GM23338 (cell line): ENCODE results near the gene TMED7. TPM values are rescaled to one million over a fixed set of nuclear protein-coding genes. Genes with fewer than 3 reads are reported as not detected.

Experiments used
- ATAC-seq: fragments of 200-7000 bp; cut with Tn5 transposase; 3 replicates; pipeline ENCODE4 v1.9.1; 2020
- DNase-seq: peaks from one replicate; pipeline ENCODE4 v3.0.0-alpha.2; 2015; ENCODE audit warnings: low spot score
- H2AFZ ChIP-seq: fragments of 200-600 bp; sonication (generic); 2 replicates; pipeline ENCODE4 v1.8.0; 2016; ENCODE audit warnings: antibody characterized with exemption, mild to moderate bottlenecking, moderate library complexity
- H3F3A ChIP-seq: fragments of 200-600 bp; sonication (generic); replicated peaks from 2 replicates; pipeline ENCODE4 v1.8.0; 2017; ENCODE audit warnings: antibody characterized with exemption, mixed run types, low read depth
- H3K27ac ChIP-seq: fragments of 200-600 bp; sonication (generic); 2 replicates; pipeline ENCODE4 v1.6.1; 2016; ENCODE audit warnings: low read depth
- H3K27me3 ChIP-seq: fragments of 200-600 bp; sonication (generic); 2 replicates; pipeline ENCODE4 v1.8.0; 2016; ENCODE audit warnings: mild to moderate bottlenecking, mixed run types, moderate library complexity; ENCODE audit not compliant: insufficient read depth
- H3K36me3 ChIP-seq: fragments of 200-600 bp; sonication (generic); 2 replicates; pipeline ENCODE4 v1.8.0; 2016; ENCODE audit warnings: mild to moderate bottlenecking; ENCODE audit not compliant: insufficient read depth
- H3K4me1 ChIP-seq: fragments of 200-600 bp; sonication (generic); 2 replicates; pipeline ENCODE4 v1.8.0; 2016; ENCODE audit warnings: mild to moderate bottlenecking, moderate library complexity; ENCODE audit not compliant: insufficient read depth
- H3K4me2 ChIP-seq: fragments of 200-600 bp; sonication (generic); 2 replicates; pipeline ENCODE4 v1.7.1; 2017; ENCODE audit warnings: mixed run types
- H3K4me3 ChIP-seq: fragments of 200-600 bp; sonication (generic); 2 replicates; pipeline ENCODE4 v1.6.1; 2016; ENCODE audit warnings: mixed run types
- H3K79me2 ChIP-seq: fragments of 200-600 bp; sonication (generic); replicated peaks from 2 replicates; pipeline ENCODE4 v1.8.0; 2017; ENCODE audit warnings: mild to moderate bottlenecking; ENCODE audit not compliant: insufficient read depth
- H3K9me2 ChIP-seq: fragments of 200-600 bp; sonication (generic); 2 replicates; pipeline ENCODE4 v1.8.0; 2017; ENCODE audit not compliant: insufficient read depth
- H4K20me1 ChIP-seq: fragments of 200-600 bp; sonication (generic); replicated peaks from 2 replicates; pipeline ENCODE4 v1.8.0; 2017; ENCODE audit warnings: mild to moderate bottlenecking; ENCODE audit not compliant: insufficient read depth
- H3K27ac Mint-ChIP-seq: 2 replicates; pipeline ENCODE4 v1.8.0; 2020; ENCODE audit warnings: inconsistent platforms, mild to moderate bottlenecking, moderate library complexity, mixed read lengths
- H3K27me3 Mint-ChIP-seq: 3 replicates; pipeline ENCODE4 v1.8.0; 2022; ENCODE audit warnings: low read depth, mild to moderate bottlenecking, moderate library complexity, mixed read lengths, inconsistent platforms; ENCODE audit not compliant: insufficient read depth, poor library complexity
- H3K36me3 Mint-ChIP-seq: 3 replicates; pipeline ENCODE4 v1.8.0; 2021; ENCODE audit warnings: low read depth, mild to moderate bottlenecking, inconsistent platforms, moderate library complexity, mixed read lengths
- H3K4me1 Mint-ChIP-seq: 3 replicates; pipeline ENCODE4 v1.8.0; 2020; ENCODE audit warnings: mild to moderate bottlenecking, inconsistent platforms, mixed read lengths
- H3K4me3 Mint-ChIP-seq: 3 replicates; pipeline ENCODE4 v1.8.0; 2021; ENCODE audit warnings: moderate library complexity, mild to moderate bottlenecking, inconsistent platforms, mixed read lengths
- H3K9me3 Mint-ChIP-seq: 3 replicates; pipeline ENCODE4 v1.8.0; 2020; ENCODE audit warnings: moderate library complexity, mild to moderate bottlenecking, inconsistent platforms, mixed read lengths
- EZH2phosphoT487 ChIP-seq: fragments of 200-600 bp; sonication (generic); IDR thresholded peaks from one replicate; pipeline ENCODE4 v1.8.1; 2018; ENCODE audit warnings: antibody characterized with exemption; ENCODE audit not compliant: unreplicated experiment
- ZNF462 ChIP-seq: fragments of 250-450 bp; sonication (Bioruptor Pico); IDR thresholded peaks from 2 replicates; pipeline ENCODE4 v1.5.0; 2020; ENCODE audit warnings: mild to moderate bottlenecking, moderate library complexity
- polyA plus RNA-seq: library from polyadenylated mRNA; unstranded; fragments of >200 nt; fragmentation: Nextera tagmentation; extraction: Ambion mirVana; gene quantifications from 2 replicates; pipeline ENCODE4 v1.2.1, GENCODE V29; 2016
- total RNA-seq: library from RNA; depleted of rRNA; stranded (reverse); fragments of >200 nt; shearing (Covaris generic); gene quantifications from 2 replicates; pipeline ENCODE4 v1.2.3, GENCODE V29; 2014
- TF ChIP-seq, protein P1 (sequence below), 2 experiments: fragments of 200-600 bp in 1 of 2; sonication (generic) in 1 of 2; conservative IDR thresholded peaks; 2 replicates each; pipeline versions ENCODE4 v1.5.1 to v1.6.1; 2016 to 2017; ENCODE audit warnings: antibody characterized with exemption in 2 of 2, low read depth in 2 of 2, mild to moderate bottlenecking in 2 of 2, moderate library complexity in 1 of 2

Gene TMED7
- total and polyA plus RNA-seq, 2 experiments from 2014 or later = 30.2 to 158 TPM

GRCh38 chr5:115671939-115672338 lies 46.1 kb upstream of the TMED7 start (continued):
- TF ChIP-seq ZNF462 = no peak

- Histone ChIP-seq H3K4me3 (no peak overlapping the region), H3K4me2 (no peak overlapping the region), H3K27me3 (no peaks in the 10 kb centered on the region), H3K27ac (no peak overlapping the region), H4K20me1 (no peaks in the 10 kb centered on the region), H3K9me2 (no peaks in the 10 kb centered on the region; the same call in 1 of the 2 replicates), H3K79me2 (no peaks in the 10 kb centered on the region), H3K36me3 (no peaks in the 10 kb centered on the region), H2AFZ (peak overlapping the region; percentile 49; the same call in 1 of the 2 replicates), H3K4me1 (peaks cover 4% of the 10 kb centered on the region; the same call in 1 of the 2 replicates), H3F3A (no peaks in the 10 kb centered on the region)
- Mint-ChIP-seq H3K4me3 (no peak overlapping the region), H3K9me3 (peaks cover 21% of the 10 kb centered on the region), H3K27ac (no peak overlapping the region), H3K4me1 (peaks cover 5% of the 10 kb centered on the region), H3K27me3 (peaks cover 1% of the 10 kb centered on the region), H3K36me3 (peaks cover 4% of the 10 kb centered on the region; the same call in 2 of the 3 replicates)
- no peak for ATAC-seq
- TF ChIP-seq, protein P1, sequence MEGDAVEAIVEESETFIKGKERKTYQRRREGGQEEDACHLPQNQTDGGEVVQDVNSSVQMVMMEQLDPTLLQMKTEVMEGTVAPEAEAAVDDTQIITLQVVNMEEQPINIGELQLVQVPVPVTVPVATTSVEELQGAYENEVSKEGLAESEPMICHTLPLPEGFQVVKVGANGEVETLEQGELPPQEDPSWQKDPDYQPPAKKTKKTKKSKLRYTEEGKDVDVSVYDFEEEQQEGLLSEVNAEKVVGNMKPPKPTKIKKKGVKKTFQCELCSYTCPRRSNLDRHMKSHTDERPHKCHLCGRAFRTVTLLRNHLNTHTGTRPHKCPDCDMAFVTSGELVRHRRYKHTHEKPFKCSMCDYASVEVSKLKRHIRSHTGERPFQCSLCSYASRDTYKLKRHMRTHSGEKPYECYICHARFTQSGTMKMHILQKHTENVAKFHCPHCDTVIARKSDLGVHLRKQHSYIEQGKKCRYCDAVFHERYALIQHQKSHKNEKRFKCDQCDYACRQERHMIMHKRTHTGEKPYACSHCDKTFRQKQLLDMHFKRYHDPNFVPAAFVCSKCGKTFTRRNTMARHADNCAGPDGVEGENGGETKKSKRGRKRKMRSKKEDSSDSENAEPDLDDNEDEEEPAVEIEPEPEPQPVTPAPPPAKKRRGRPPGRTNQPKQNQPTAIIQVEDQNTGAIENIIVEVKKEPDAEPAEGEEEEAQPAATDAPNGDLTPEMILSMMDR (conservative IDR thresholded peaks at IDR 0.05; ENCODE audit: low read depth in 2 of 2) = peak; percentile 27 to 43; a peak in 3 of 4 replicates
- TF ChIP-seq EZH2phosphoT487 = no peak
- DNase-seq = peak; percentile 8
These were observed 40.2 kb upstream of the TMED7 start for GRCh38 chr5:115666023-115666422.
